ENCODE results near the gene CARD9. TPM values are rescaled to one million over a fixed set of nuclear protein-coding genes. Genes with fewer than 3 reads are reported as not detected.
"Not testable (repeated sequence)": the region's sequence is repeated elsewhere in the genome, so short reads cannot be mapped to it uniquely, and the experiment has no call there.

CARD9 gene
- total and polyA plus RNA-seq, 8 donors, result 0.92 to 8.2 (median 1.3) TPM; not detected in 1

DNA sequence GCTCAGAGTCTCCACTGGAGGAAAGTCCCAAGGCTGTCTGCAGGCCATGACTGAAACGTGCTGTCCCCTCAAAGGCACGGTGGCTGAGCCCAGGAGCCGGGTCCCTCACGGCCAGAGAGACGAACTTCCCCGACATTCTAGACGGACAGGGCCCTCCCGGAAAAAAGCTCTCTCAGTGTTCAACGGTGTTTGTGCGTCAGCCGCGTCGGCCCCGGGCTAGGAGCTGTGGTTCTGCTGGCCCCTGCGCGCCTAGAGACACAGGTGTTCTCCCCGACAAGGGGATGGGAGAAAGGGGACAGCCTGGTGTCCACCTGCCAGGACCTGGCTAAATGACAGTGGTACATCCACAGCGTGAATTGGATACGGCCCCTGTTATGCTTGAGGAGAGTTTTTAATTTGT, 51.9 kb downstream of the CARD9 start:
- H3K4me1 ChIP-seq, result peaks cover 2 to 19% (median 12%) of the 10 kb centered on the region in 4 donors
- H3K9me3 ChIP-seq, result no peaks in the 10 kb centered on the region
- no peak for DNase-seq
- H3K27me3 ChIP-seq, result peaks cover 0 to 6% (median 0%) of the 10 kb centered on the region in 3 donors
- intact Hi-C loops (cut with DNase I; ENCODE audit: low total_unique reads), result no loop called here
- WGBS, 5 donors, result 83 to 92% (median 90%) methylated on average over 13 to 19 of the region's 19 CpGs
- H3K27ac ChIP-seq, result no peak overlapping the region
- no peaks in the 10 kb centered on the region for H3K36me3 ChIP-seq
- TF ChIP-seq EP300 (IDR thresholded peaks at IDR 0.05), result no peak
- no peak for TF ChIP-seq POLR2AphosphoS5 (IDR thresholded peaks at IDR 0.05)
- TF ChIP-seq POLR2A (IDR thresholded peaks at IDR 0.05), result no peak
- TF ChIP-seq, protein P1, sequence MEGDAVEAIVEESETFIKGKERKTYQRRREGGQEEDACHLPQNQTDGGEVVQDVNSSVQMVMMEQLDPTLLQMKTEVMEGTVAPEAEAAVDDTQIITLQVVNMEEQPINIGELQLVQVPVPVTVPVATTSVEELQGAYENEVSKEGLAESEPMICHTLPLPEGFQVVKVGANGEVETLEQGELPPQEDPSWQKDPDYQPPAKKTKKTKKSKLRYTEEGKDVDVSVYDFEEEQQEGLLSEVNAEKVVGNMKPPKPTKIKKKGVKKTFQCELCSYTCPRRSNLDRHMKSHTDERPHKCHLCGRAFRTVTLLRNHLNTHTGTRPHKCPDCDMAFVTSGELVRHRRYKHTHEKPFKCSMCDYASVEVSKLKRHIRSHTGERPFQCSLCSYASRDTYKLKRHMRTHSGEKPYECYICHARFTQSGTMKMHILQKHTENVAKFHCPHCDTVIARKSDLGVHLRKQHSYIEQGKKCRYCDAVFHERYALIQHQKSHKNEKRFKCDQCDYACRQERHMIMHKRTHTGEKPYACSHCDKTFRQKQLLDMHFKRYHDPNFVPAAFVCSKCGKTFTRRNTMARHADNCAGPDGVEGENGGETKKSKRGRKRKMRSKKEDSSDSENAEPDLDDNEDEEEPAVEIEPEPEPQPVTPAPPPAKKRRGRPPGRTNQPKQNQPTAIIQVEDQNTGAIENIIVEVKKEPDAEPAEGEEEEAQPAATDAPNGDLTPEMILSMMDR (IDR thresholded peaks at IDR 0.05), result no peak
- H3K4me3 ChIP-seq, result no peak overlapping the region

DNA sequence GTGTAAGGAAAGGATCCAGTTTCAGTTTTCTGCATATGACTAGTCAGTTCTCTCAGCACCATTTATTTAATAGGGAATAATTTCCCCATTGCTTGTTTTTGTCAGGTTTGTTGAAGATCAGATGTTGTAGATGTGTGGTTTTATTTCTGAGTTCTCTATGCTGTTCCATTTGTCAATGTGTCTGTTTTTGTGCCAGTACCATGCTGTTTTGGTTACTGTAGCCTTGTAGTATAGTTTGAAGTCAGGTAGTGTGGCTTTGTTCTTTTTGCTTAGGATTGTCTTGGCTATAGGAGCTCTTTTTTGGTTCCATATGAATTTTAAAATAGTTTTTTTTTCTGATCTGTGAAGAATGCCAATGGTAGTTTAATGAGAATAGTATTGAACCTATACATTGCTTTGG, 52.5 kb downstream of the CARD9 start:
- H3K27ac ChIP-seq; H3K9me3 ChIP-seq; H3K27me3 ChIP-seq; H3K36me3 ChIP-seq; H3K4me3 ChIP-seq; DNase-seq; intact Hi-C loops (cut with DNase I; ENCODE audit: low total_unique reads): not testable (repeated sequence)
- peaks cover 0 to 14% (median 7%) of the 10 kb centered on the region in 4 donors for H3K4me1 ChIP-seq

DNA sequence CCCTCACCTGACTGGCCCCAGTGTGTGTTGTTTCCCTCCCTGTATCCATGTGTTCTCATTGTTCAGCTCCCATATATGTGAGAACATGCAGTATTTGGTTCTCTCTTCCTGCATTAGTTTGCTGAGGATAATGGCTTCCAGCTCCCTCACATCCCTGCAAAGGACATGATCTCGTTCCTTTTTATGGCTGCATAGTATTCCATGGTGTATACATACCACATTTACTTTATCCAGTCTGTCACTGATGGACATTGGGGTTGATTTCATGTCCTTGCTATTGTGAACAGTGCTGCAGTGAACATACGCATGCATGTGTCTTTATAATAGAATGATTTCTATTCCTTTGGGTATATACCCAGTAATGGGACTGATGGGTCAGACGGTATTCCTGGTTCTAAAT, 53.5 kb downstream of the CARD9 start:
- H3K4me1 ChIP-seq; H3K4me3 ChIP-seq; H3K27ac ChIP-seq; intact Hi-C loops (cut with DNase I; ENCODE audit: low total_unique reads); H3K9me3 ChIP-seq; H3K27me3 ChIP-seq; H3K36me3 ChIP-seq; DNase-seq: not testable (repeated sequence)
- WGBS, 5 donors, result 85 to 97% (median 95%) methylated on average over 3 of the region's 3 CpGs

DNA sequence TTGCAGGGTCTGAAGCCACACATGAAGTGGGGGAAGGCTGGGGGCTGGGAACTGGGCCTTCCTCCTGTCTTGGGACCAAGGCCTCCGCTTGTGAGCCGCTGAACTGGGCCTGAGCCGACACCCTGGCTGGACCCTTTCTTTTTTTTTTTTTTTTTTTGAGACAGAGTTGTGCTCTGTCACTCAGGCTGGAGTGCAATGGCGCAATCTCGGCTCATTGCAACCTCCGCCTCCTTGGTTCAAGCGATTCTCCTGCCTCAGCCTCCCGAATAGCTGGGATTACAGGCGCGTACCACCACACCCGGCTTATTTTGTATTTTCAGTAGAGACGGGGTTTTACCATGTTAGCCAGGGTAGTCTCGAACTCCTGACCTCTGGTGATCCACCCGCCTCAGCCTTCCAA, 54.2 kb downstream of the CARD9 start:
- H3K27me3 ChIP-seq; H3K27ac ChIP-seq; H3K4me3 ChIP-seq; H3K4me1 ChIP-seq; DNase-seq; intact Hi-C loops (cut with DNase I; ENCODE audit: low total_unique reads); H3K36me3 ChIP-seq: not testable (repeated sequence)
- WGBS, 5 donors, result 94 to 98% (median 96%) methylated on average over 14 of the region's 14 CpGs
- H3K9me3 ChIP-seq, result peaks cover 0 to 13% (median 11%) of the 10 kb centered on the region in 4 donors

DNA sequence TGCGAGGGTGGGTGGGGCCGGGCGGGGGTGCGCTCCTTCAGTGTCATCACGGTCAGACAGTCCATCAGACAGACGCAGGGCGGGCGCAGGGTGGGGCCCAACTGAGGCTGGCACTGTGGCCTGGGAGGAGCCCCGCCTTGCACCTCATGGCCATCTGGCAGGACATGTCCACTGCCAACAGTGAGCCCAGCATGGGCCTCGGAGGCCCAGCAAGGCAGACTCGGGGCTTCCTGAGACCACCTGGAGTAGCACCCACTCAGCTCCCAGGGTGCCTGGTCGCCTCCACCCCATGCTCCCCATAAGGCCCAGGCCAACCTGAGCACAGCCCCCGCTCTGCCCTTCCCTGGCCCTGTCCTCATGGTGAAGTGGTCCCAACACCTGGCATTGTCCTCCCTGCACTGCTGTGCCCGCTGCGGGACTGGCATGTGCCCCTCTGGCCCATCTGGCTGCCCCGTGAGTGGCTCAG, 54.7 kb downstream of the CARD9 start:
- 75 to 88% (median 84%) methylated on average over 14 to 16 of the region's 16 CpGs for WGBS, 5 donors
- Histone ChIP-seq H3K36me3 (no peaks in the 10 kb centered on the region), H3K4me1 (no peaks in the 10 kb centered on the region), H3K9me3 (peaks cover 0 to 13% (median 11%) of the 10 kb centered on the region in 4 donors), H3K27ac (no peak overlapping the region), H3K4me3 (no peak overlapping the region), H3K27me3 (no peaks in the 10 kb centered on the region)
- no peak for DNase-seq
- TF ChIP-seq EP300 (IDR thresholded peaks at IDR 0.05) (no peak), POLR2A (IDR thresholded peaks at IDR 0.05) (no peak), POLR2AphosphoS5 (IDR thresholded peaks at IDR 0.05) (no peak)
- TF ChIP-seq, protein P1 (IDR thresholded peaks at IDR 0.05), result no peak
- intact Hi-C loops (cut with DNase I; ENCODE audit: low total_unique reads), result no loop called here

DNA sequence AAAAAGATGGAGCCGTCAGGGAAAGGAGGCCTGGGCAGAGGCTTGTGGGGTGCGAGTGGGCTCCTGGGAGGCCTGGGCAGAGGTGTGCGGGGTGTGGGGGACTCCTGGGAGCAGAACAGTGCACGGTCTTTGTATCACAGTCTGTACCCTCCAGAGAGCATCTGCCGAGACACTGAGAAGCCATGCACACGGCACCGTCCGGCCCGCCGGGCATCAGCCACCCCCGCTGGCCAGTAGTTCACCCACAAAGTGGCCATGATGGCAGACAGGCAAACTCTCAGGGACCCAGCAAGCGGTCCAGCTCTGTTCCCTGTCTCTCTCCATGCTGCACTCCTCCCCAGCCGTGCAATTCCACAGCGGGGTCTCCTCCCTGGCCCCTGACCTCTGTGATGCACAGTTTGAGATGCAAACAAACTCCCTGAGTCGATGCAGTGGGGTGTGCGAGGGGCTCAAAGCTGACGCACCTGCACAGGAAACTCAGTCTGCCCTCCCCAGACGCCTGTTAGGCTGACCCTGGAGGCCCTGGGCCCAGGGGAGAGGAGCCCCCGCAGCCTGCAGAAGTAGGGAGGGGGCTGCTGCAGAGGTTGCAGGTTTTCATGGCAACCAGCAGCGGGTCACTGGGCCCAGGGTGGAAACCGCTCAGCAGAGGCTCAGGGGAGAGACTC, 55.2 kb downstream of the CARD9 start:
- H3K27me3 ChIP-seq, result no peaks in the 10 kb centered on the region
- no peak overlapping the region for H3K4me3 ChIP-seq
- intact Hi-C loops (cut with DNase I; ENCODE audit: low total_unique reads), result no loop called here
- TF ChIP-seq EP300 (IDR thresholded peaks at IDR 0.05), result no peak
- TF ChIP-seq POLR2A (IDR thresholded peaks at IDR 0.05), result no peak
- TF ChIP-seq POLR2AphosphoS5 (IDR thresholded peaks at IDR 0.05), result no peak
- TF ChIP-seq, protein P1 (IDR thresholded peaks at IDR 0.05), result no peak
- DNase-seq, result no peak
- no peak overlapping the region for H3K27ac ChIP-seq
- peaks cover 0 to 13% (median 11%) of the 10 kb centered on the region in 4 donors for H3K9me3 ChIP-seq
- no peaks in the 10 kb centered on the region for H3K36me3 ChIP-seq
- 71 to 82% (median 73%) methylated on average over 13 to 21 of the region's 21 CpGs for WGBS, 5 donors
- H3K4me1 ChIP-seq, result no peaks in the 10 kb centered on the region

Data from stomach (tissue), 9 donors.